ENCODE measurements around the gene KIAA1755.
A peak's percentile ranks its signal among the peaks of the same experiment; 100 is the strongest.

KIAA1755 gene

GRCh38 chr20:38217791-38218565 lies 42.6 kb downstream of the KIAA1755 start:
- peak; percentile 47 for DNase-seq

- DNase-seq: no peak
Observed at GRCh38 chr20:38216746-38217595, 43.6 kb downstream of the KIAA1755 start.

GRCh38 chr20:38216201-38216600 lies 44.3 kb downstream of the KIAA1755 start:
- DNase-seq: no peak

GRCh38 chr20:38215194-38216182 lies 45.0 kb downstream of the KIAA1755 start:
- no peak for DNase-seq

- no peak for DNase-seq
Observed at GRCh38 chr20:38214256-38215193, 46.0 kb downstream of the KIAA1755 start.

GRCh38 chr20:38213607-38213940 lies 47.0 kb downstream of the KIAA1755 start:
- no peak for DNase-seq

- DNase-seq: no peak
Observed at GRCh38 chr20:38212806-38213606, 47.5 kb downstream of the KIAA1755 start.

GRCh38 chr20:38211200-38212097 lies 49.1 kb downstream of the KIAA1755 start:
- no peak for DNase-seq

GRCh38 chr20:38210741-38211140 lies 49.8 kb downstream of the KIAA1755 start:
- no peak for DNase-seq

GRCh38 chr20:38209736-38210405 lies 50.7 kb downstream of the KIAA1755 start:
- no peak for DNase-seq

GRCh38 chr20:38209054-38209675 lies 51.4 kb downstream of the KIAA1755 start:
- DNase-seq: no peak

- DNase-seq: no peak
Observed at GRCh38 chr20:38208523-38208922, 52.0 kb downstream of the KIAA1755 start.

- DNase-seq: no peak
Observed at GRCh38 chr20:38208088-38208487, 52.4 kb downstream of the KIAA1755 start.

- no peak for DNase-seq
Observed at GRCh38 chr20:38207621-38208020, 52.9 kb downstream of the KIAA1755 start.

- no peak for DNase-seq
Observed at GRCh38 chr20:38205001-38205400, 55.5 kb downstream of the KIAA1755 start.

GRCh38 chr20:38203981-38204357 lies 56.6 kb downstream of the KIAA1755 start:
- DNase-seq: no peak

GRCh38 chr20:38203337-38203980 lies 57.1 kb downstream of the KIAA1755 start:
- no peak for DNase-seq

GRCh38 chr20:38202982-38203293 lies 57.6 kb downstream of the KIAA1755 start:
- DNase-seq: no peak
